Erythroblast (primary cell): Measurements from ENCODE around the gene CDK8.
"Not testable (repeated sequence)": the region's sequence is repeated elsewhere in the genome, so short reads cannot be mapped to it uniquely, and the experiment has no call there.

ENCODE experiments used
- GATA1 ChIP-seq: IDR thresholded peaks from 2 replicates; pipeline ENCODE4 v1.6.1; 2011; ENCODE audit warnings: low read depth, mild to moderate bottlenecking, control low read depth, low read length, moderate library complexity
- POLR2A ChIP-seq: IDR thresholded peaks from 2 replicates; pipeline ENCODE4 v1.6.1; 2011; ENCODE audit warnings: mild to moderate bottlenecking, low read length

- not testable (repeated sequence) for TF ChIP-seq POLR2A, GATA1
Observed at GRCh38 chr13:26288838-26289237, 34.9 kb downstream of the CDK8 start.
